ENCODE measurements around the gene RNLS. TPM values are rescaled to one million over a fixed set of nuclear protein-coding genes. Genes with fewer than 3 reads are reported as not detected.
A peak's percentile ranks its signal among the peaks of the same experiment; 100 is the strongest.

The RNLS gene
- total and polyA plus RNA-seq, 2 of the 4 experiments (the other 2 are of a cell fraction), result 4.5 to 7.0 TPM

- no peaks in the 10 kb centered on the region for H3K79me1 ChIP-seq (ENCODE audit: low read depth in 1 of 2, low read length in 2 of 2)
- H3K27me3 ChIP-seq (ENCODE audit: control insufficient read depth, insufficient read depth, low read length), result no peaks in the 10 kb centered on the region
- peak overlapping the region in 1 of 2 experiments; percentile 52; a peak in 1 of 4 replicates for H4K8ac ChIP-seq (ENCODE audit: low read depth in 2 of 2, low read length in 2 of 2)
- in situ Hi-C loops (cut with MboI; ENCODE audit: low sequenced_read_pairs), result no loop called here
- ChIA-PET CTCF (no interaction called here), POLR2A (ENCODE audit: unreplicated experiment) (no interaction called here)
- WGBS, 2 experiments (ENCODE audit: extremely low coverage in 2 of 2, insufficient read length in 1 of 2), result no CpG with 5 or more reads among the region's 5 CpGs
- dilution Hi-C loops (cut with HindIII; ENCODE audit: low sequenced_read_pairs, unreplicated experiment), result no loop called here
- no peak overlapping the region for H3K9ac ChIP-seq (ENCODE audit: low read depth, low read length)
- peak overlapping the region; percentile 36; the same call in 1 of the 2 replicates for H2AK5ac ChIP-seq (ENCODE audit: low read depth, low read length)
- H3K4me1 ChIP-seq (ENCODE audit: control insufficient read depth, insufficient read depth, low read length), result peaks cover 15% of the 10 kb centered on the region
- peaks cover 6% of the 10 kb centered on the region; the same call in 1 of the 2 replicates for H4K20me1 ChIP-seq (ENCODE audit: insufficient read depth, low read length)
- peak overlapping the region; percentile 23; the same call in 1 of the 2 replicates for H4K91ac ChIP-seq (ENCODE audit: insufficient read depth, low read depth, low read length)
- H3K9me3 ChIP-seq (ENCODE audit: control insufficient read depth, insufficient read depth, low read length), result no peaks in the 10 kb centered on the region
- no peak overlapping the region for H3K4me2 ChIP-seq (ENCODE audit: low read depth, low read length)
- no peak overlapping the region for H2AK9ac ChIP-seq (replicated peaks; ENCODE audit: low read depth, low read length, poor library complexity)
- peaks cover 16% of the 10 kb centered on the region for H3K9me1 ChIP-seq (ENCODE audit: insufficient read depth, low read length)
- peak overlapping the region; percentile 60 for H2BK120ac ChIP-seq (ENCODE audit: low read depth, low read length)
- no peaks in the 10 kb centered on the region for H3K36me3 ChIP-seq (ENCODE audit: control insufficient read depth, insufficient read depth, low read length)
- H2BK15ac ChIP-seq (ENCODE audit: low read depth, low read length), result peak overlapping the region; percentile 74; the same call in 1 of the 3 replicates
- intact Hi-C loops (cut with micrococcal nuclease), result loop anchor here (10.0 kb wide), 1 partner anchor 407 kb away; the partner anchor contains the start of genes KLLN and PTEN
- no peak overlapping the region for H4K5ac ChIP-seq (ENCODE audit: low read depth, low read length)
- BruUV-seq (replicated peaks), result no TSS peak
- H2AFZ ChIP-seq (replicated peaks; ENCODE audit: low read length, poor library complexity), result peak overlapping the region; percentile 52
- no peak overlapping the region for H2BK5ac ChIP-seq (ENCODE audit: low read depth, low read length, poor library complexity, severe bottlenecking)
- no peak overlapping the region for H3K4me3 ChIP-seq (ENCODE audit: insufficient read depth, low read depth, low read length)
- DNase-seq, result peak; percentile 43
- H3K4ac ChIP-seq (ENCODE audit: low read depth, low read length), result peak overlapping the region; percentile 52
- no peak overlapping the region for H3K18ac ChIP-seq (ENCODE audit: low read depth, low read length)
- no peak overlapping the region for H3K23ac ChIP-seq (ENCODE audit: low read depth, low read length)
- no peak overlapping the region for H3K27ac ChIP-seq (ENCODE audit: insufficient read depth, low read length)
- peak overlapping the region; percentile 65; the same call in 1 of the 2 replicates for H3K14ac ChIP-seq (replicated peaks; ENCODE audit: low read depth, low read length)
- H3K56ac ChIP-seq (ENCODE audit: extremely low read depth, insufficient read depth, low read length), result peak overlapping the region; percentile 19; the same call in 1 of the 2 replicates
- H2BK20ac ChIP-seq (ENCODE audit: low read depth, low read length), result peak overlapping the region; percentile 53
- no peak for ATAC-seq (ENCODE audit: low read depth)
- no peak for TF ChIP-seq MXI1 (IDR thresholded peaks at IDR 0.05; ENCODE audit: borderline replicate concordance, low read depth, low read length)
- no peak for TF ChIP-seq BHLHE40 (IDR thresholded peaks at IDR 0.05; ENCODE audit: low read depth, low read length)
- TF ChIP-seq NFE2L2 (IDR thresholded peaks at IDR 0.05; ENCODE audit: low read depth, low read length), result no peak
- no peak for TF ChIP-seq POLR2A (IDR thresholded peaks at IDR 0.05; ENCODE audit: low read depth, low read length)
- peak; percentile 74 for TF ChIP-seq CEBPB (IDR thresholded peaks at IDR 0.05; ENCODE audit: low read depth, low read length)
- TF ChIP-seq ELK1 (IDR thresholded peaks at IDR 0.05; ENCODE audit: borderline replicate concordance, low read depth, low read length), result no peak
- no peak for TF ChIP-seq MAZ (IDR thresholded peaks at IDR 0.05; ENCODE audit: borderline replicate concordance, low read depth, low read length)
- no peak for TF ChIP-seq CTCF (conservative IDR thresholded peaks at IDR 0.05; ENCODE audit: low read depth, low read length)
- no peak for TF ChIP-seq FOS (IDR thresholded peaks at IDR 0.05; ENCODE audit: low read depth, low read length)
- TF ChIP-seq RCOR1 (IDR thresholded peaks at IDR 0.05; ENCODE audit: insufficient replicate concordance, low read length), result no peak
- no peak for TF ChIP-seq USF2 (IDR thresholded peaks at IDR 0.05; ENCODE audit: low read depth, low read length)
- no peak for TF ChIP-seq CHD1 (IDR thresholded peaks at IDR 0.05; ENCODE audit: low read depth, low read length)
- TF ChIP-seq MAFK (IDR thresholded peaks at IDR 0.05; ENCODE audit: low read depth, low read length), result peak; percentile 72
- no peak for TF ChIP-seq SMC3 (IDR thresholded peaks at IDR 0.05; ENCODE audit: low read depth, low read length)
These were observed 311.2 kb downstream of the RNLS start for GRCh38 chr10:88271761-88272543.

Measured in IMR-90 (cell line).